CD4-positive, alpha-beta T cell treated with Interleukin-2 at 100 ng/mL for 4 hours (primary cell): ENCODE data around the gene TMEM182.

Source experiments
- DNase-seq: peaks from one replicate; pipeline ENCODE4 v3.0.0-alpha.2; 2020; ENCODE audit warnings: low spot score

TMEM182 gene

GRCh38 chr2:102768253-102768652 is 6.4 kb downstream of the TMEM182 start:
- no peak for DNase-seq

- no peak for DNase-seq
Measured at GRCh38 chr2:102768892-102769291, 7.1 kb downstream of the TMEM182 start.

- no peak for DNase-seq
Measured at GRCh38 chr2:102770506-102770905, 8.7 kb downstream of the TMEM182 start.

- no peak for DNase-seq
Measured at GRCh38 chr2:102771114-102771513, 9.3 kb downstream of the TMEM182 start.

- no peak for DNase-seq
Measured at GRCh38 chr2:102772659-102773058, 10.8 kb downstream of the TMEM182 start.

GRCh38 chr2:102773149-102773705 is 11.4 kb downstream of the TMEM182 start:
- DNase-seq: no peak

GRCh38 chr2:102778260-102778659 is 16.4 kb downstream of the TMEM182 start:
- DNase-seq: no peak

GRCh38 chr2:102780467-102780866 is 18.6 kb downstream of the TMEM182 start:
- DNase-seq: no peak

- DNase-seq: no peak
Measured at GRCh38 chr2:102782187-102782586, 20.4 kb downstream of the TMEM182 start.

- no peak for DNase-seq
Measured at GRCh38 chr2:102782933-102783332, 21.1 kb downstream of the TMEM182 start.

GRCh38 chr2:102783506-102784183 is 21.8 kb downstream of the TMEM182 start:
- DNase-seq: no peak

GRCh38 chr2:102784940-102785339 is 23.1 kb downstream of the TMEM182 start:
- no peak for DNase-seq

GRCh38 chr2:102788216-102788884 is 26.5 kb downstream of the TMEM182 start:
- no peak for DNase-seq

GRCh38 chr2:102788885-102789260 is 27.0 kb downstream of the TMEM182 start:
- no peak for DNase-seq

- DNase-seq: no peak
Measured at GRCh38 chr2:102789349-102790090, 27.7 kb downstream of the TMEM182 start.

- no peak for DNase-seq
Measured at GRCh38 chr2:102790091-102790455, 28.2 kb downstream of the TMEM182 start.

GRCh38 chr2:102792568-102793208 is 30.9 kb downstream of the TMEM182 start:
- no peak for DNase-seq

- no peak for DNase-seq
Measured at GRCh38 chr2:102795641-102796040, 33.8 kb downstream of the TMEM182 start.

- DNase-seq: no peak
Measured at GRCh38 chr2:102796337-102796736, 34.5 kb downstream of the TMEM182 start.

- no peak for DNase-seq
Measured at GRCh38 chr2:102797486-102797885, 35.7 kb downstream of the TMEM182 start.

- no peak for DNase-seq
Measured at GRCh38 chr2:102798181-102798580, 36.4 kb downstream of the TMEM182 start.

GRCh38 chr2:102801098-102801718 is 39.4 kb downstream of the TMEM182 start:
- DNase-seq: no peak
